KMS-11 (cell line): ENCODE results near the gene ZNF75A.
A peak's percentile ranks its signal among the peaks of the same experiment; 100 is the strongest.

Experiments used
- H2AFZ ChIP-seq: fragments of 200-600 bp; sonication (generic); 2 replicates; pipeline ENCODE4 v1.6.1; 2016; ENCODE audit warnings: antibody characterized with exemption, mixed run types, low read depth
- H3K27ac ChIP-seq: fragments of 200-600 bp; sonication (generic); 2 replicates; pipeline ENCODE4 v1.6.1; 2016; ENCODE audit warnings: mild to moderate bottlenecking, mixed run types
- H3K27me3 ChIP-seq: fragments of 200-600 bp; sonication (generic); 2 replicates; pipeline ENCODE4 v1.6.1; 2017; ENCODE audit warnings: mild to moderate bottlenecking, low read depth, mixed run types, moderate library complexity; ENCODE audit not compliant: insufficient read depth
- H3K36me3 ChIP-seq: fragments of 200-600 bp; sonication (generic); 2 replicates; pipeline ENCODE4 v1.6.1; 2017; ENCODE audit warnings: mild to moderate bottlenecking, mixed run types; ENCODE audit not compliant: insufficient read depth
- H3K4me1 ChIP-seq: fragments of 200-600 bp; sonication (generic); 2 replicates; pipeline ENCODE4 v1.6.1; 2016; ENCODE audit warnings: mild to moderate bottlenecking, low read depth, mixed run types; ENCODE audit not compliant: poor library complexity, severe bottlenecking
- H3K4me2 ChIP-seq: fragments of 200-600 bp; sonication (generic); 2 replicates; pipeline ENCODE4 v1.7.0; 2016; ENCODE audit warnings: mild to moderate bottlenecking, mixed run types
- H3K4me3 ChIP-seq: fragments of 200-600 bp; sonication (generic); IDR thresholded peaks from 2 replicates; pipeline ENCODE4 v1.6.1; 2017; ENCODE audit warnings: low read depth, low read length, mixed read lengths; ENCODE audit not compliant: insufficient read depth
- H3K79me2 ChIP-seq: fragments of 200-600 bp; sonication (generic); 2 replicates; pipeline ENCODE4 v1.6.1; 2016; ENCODE audit warnings: low read depth, mixed run types; ENCODE audit not compliant: insufficient read depth
- H3K9ac ChIP-seq: fragments of 200-600 bp; sonication (generic); 2 replicates; pipeline ENCODE4 v1.6.1; 2016; ENCODE audit warnings: mild to moderate bottlenecking, mixed run types
- H4K20me1 ChIP-seq: fragments of 200-600 bp; sonication (generic); 2 replicates; pipeline ENCODE4 v1.6.1; 2016; ENCODE audit warnings: mild to moderate bottlenecking, mixed run types; ENCODE audit not compliant: insufficient read depth
- CTCF ChIP-seq: fragments of 200-600 bp; sonication (generic); conservative IDR thresholded peaks from 2 replicates; pipeline ENCODE4 v1.6.1; 2017; ENCODE audit warnings: low read depth, mild to moderate bottlenecking, antibody characterized with exemption, low read length, moderate library complexity, mixed read lengths

The ZNF75A gene

GRCh38 chr16:3305109-3306068 lies at the start of gene ZNF75A, which contains the start of gene TIGD7:
Gene ZNF75A, plus strand, starts transcription at chr16:3305497. Its CDS starts 2,932 bp downstream, at chr16:3308429.
Gene TIGD7, minus strand, starts transcription at chr16:3305430. Its CDS starts 4,816 bp downstream, at chr16:3300614.
- Histone ChIP-seq H3K36me3 (peaks cover 12% of the 10 kb centered on the region; the same call in 1 of the 2 replicates), H3K27me3 (no peaks in the 10 kb centered on the region), H3K4me1 (peaks cover 10% of the 10 kb centered on the region), H3K27ac (peak within 1 kb of the TSS; percentile 84), H3K4me3 (peak within 1 kb of the TSS; percentile 49), H3K9ac (peak within 1 kb of the TSS; percentile 74), H3K79me2 (peaks cover 20% of the 10 kb centered on the region), H2AFZ (peak within 1 kb of the TSS; percentile 79), H4K20me1 (no peaks in the 10 kb centered on the region), H3K4me2 (peak within 1 kb of the TSS; percentile 50)
- 0 out of 2 replicates have a peak, but pooled peaks have one; percentile 22 for TF ChIP-seq CTCF

GRCh38 chr16:3256146-3256865 lies 49.0 kb upstream of the ZNF75A start, which contains the start of gene MEFV:
Gene MEFV, minus strand, starts transcription at chr16:3256633. Its CDS starts 46 bp downstream, at chr16:3256587.
- H4K20me1 ChIP-seq, result no peaks in the 10 kb centered on the region
- H3K36me3 ChIP-seq, result no peaks in the 10 kb centered on the region
- H3K4me2 ChIP-seq, result no peak within 1 kb of the TSS
- H3K27ac ChIP-seq, result no peak within 1 kb of the TSS
- no peak within 1 kb of the TSS for H3K9ac ChIP-seq
- H3K4me1 ChIP-seq, result no peaks in the 10 kb centered on the region
- no peaks in the 10 kb centered on the region for H3K27me3 ChIP-seq
- no peak within 1 kb of the TSS for H2AFZ ChIP-seq
- no peak for TF ChIP-seq CTCF
- no peaks in the 10 kb centered on the region for H3K79me2 ChIP-seq
- no peak within 1 kb of the TSS for H3K4me3 ChIP-seq

GRCh38 chr16:3256866-3257465 lies 48.3 kb upstream of the ZNF75A start:
- no peaks in the 10 kb centered on the region for H3K4me1 ChIP-seq
- H3K9ac ChIP-seq, result no peak overlapping the region
- H2AFZ ChIP-seq, result no peak overlapping the region
- TF ChIP-seq CTCF, result no peak
- no peak overlapping the region for H3K4me2 ChIP-seq
- no peaks in the 10 kb centered on the region for H3K27me3 ChIP-seq
- H3K4me3 ChIP-seq, result no peak overlapping the region
- no peaks in the 10 kb centered on the region for H3K36me3 ChIP-seq
- H3K79me2 ChIP-seq, result no peaks in the 10 kb centered on the region
- no peaks in the 10 kb centered on the region for H4K20me1 ChIP-seq
- no peak overlapping the region for H3K27ac ChIP-seq

GRCh38 chr16:3259836-3260235 lies 45.5 kb upstream of the ZNF75A start:
- H3K27me3 ChIP-seq, result no peaks in the 10 kb centered on the region
- H3K4me1 ChIP-seq, result peaks cover 5% of the 10 kb centered on the region
- no peak overlapping the region for H3K27ac ChIP-seq
- TF ChIP-seq CTCF, result no peak
- H3K4me2 ChIP-seq, result no peak overlapping the region
- H3K79me2 ChIP-seq, result no peaks in the 10 kb centered on the region
- no peak overlapping the region for H3K4me3 ChIP-seq
- no peaks in the 10 kb centered on the region for H4K20me1 ChIP-seq
- H2AFZ ChIP-seq, result no peak overlapping the region
- H3K9ac ChIP-seq, result no peak overlapping the region
- H3K36me3 ChIP-seq, result no peaks in the 10 kb centered on the region
